ENCODE data around the gene NIT1.

NIT1 gene

GRCh38 chr1:161160671-161161145, 42.8 kb downstream of the NIT1 start:
- H3K4me3 ChIP-seq (ENCODE audit: low read depth, low read length) = no peak overlapping the region
- TF ChIP-seq, protein P1, sequence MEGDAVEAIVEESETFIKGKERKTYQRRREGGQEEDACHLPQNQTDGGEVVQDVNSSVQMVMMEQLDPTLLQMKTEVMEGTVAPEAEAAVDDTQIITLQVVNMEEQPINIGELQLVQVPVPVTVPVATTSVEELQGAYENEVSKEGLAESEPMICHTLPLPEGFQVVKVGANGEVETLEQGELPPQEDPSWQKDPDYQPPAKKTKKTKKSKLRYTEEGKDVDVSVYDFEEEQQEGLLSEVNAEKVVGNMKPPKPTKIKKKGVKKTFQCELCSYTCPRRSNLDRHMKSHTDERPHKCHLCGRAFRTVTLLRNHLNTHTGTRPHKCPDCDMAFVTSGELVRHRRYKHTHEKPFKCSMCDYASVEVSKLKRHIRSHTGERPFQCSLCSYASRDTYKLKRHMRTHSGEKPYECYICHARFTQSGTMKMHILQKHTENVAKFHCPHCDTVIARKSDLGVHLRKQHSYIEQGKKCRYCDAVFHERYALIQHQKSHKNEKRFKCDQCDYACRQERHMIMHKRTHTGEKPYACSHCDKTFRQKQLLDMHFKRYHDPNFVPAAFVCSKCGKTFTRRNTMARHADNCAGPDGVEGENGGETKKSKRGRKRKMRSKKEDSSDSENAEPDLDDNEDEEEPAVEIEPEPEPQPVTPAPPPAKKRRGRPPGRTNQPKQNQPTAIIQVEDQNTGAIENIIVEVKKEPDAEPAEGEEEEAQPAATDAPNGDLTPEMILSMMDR (IDR thresholded peaks at IDR 0.05; ENCODE audit: low read depth, low read length) = no peak
- H3K36me3 ChIP-seq = peaks cover 65% of the 10 kb centered on the region
- no peak overlapping the region; the same call in 1 of the 2 replicates for H3K27ac ChIP-seq
- no peaks in the 10 kb centered on the region for H3K27me3 ChIP-seq (ENCODE audit: insufficient read depth, low read depth, severe bottlenecking)
- no peaks in the 10 kb centered on the region for H3K9me3 ChIP-seq (ENCODE audit: severe bottlenecking)
- no peak for DNase-seq

DNA sequence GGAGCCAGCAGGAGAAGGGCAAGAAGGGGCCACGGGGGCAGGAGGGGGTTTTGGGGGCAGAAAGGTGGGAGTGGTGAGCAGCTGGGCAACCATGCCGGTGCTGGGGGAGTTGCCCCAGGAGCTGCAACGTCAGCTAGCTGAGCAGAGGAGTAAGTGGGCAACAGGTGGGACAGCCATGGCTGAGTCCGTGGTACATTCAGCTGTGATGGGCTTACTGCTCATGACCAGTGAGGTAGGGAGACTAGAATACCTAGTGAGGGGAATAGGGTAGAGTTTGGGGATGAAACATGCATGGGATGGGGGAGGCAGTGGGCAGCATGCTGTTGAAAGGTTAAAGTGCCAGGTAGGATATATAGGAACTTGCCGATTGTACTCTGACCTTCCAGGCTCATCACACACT, 43.7 kb downstream of the NIT1 start:
- Histone ChIP-seq H3K27me3 (ENCODE audit: insufficient read depth, low read depth, severe bottlenecking) (no peaks in the 10 kb centered on the region), H3K36me3 (peaks cover 65% of the 10 kb centered on the region), H3K4me3 (ENCODE audit: low read depth, low read length) (no peak overlapping the region), H3K9me3 (ENCODE audit: severe bottlenecking) (no peaks in the 10 kb centered on the region), H3K27ac (no peak overlapping the region)
- no peak for DNase-seq
- TF ChIP-seq, protein P1 (IDR thresholded peaks at IDR 0.05; ENCODE audit: low read depth, low read length) = no peak

- DNase-seq = no peak
- Histone ChIP-seq H3K4me3 (ENCODE audit: low read depth, low read length) (no peak overlapping the region), H3K27me3 (ENCODE audit: insufficient read depth, low read depth, severe bottlenecking) (no peaks in the 10 kb centered on the region), H3K27ac (no peak overlapping the region), H3K9me3 (ENCODE audit: severe bottlenecking) (no peaks in the 10 kb centered on the region), H3K36me3 (peaks cover 61% of the 10 kb centered on the region)
- TF ChIP-seq, protein P1 (IDR thresholded peaks at IDR 0.05; ENCODE audit: low read depth, low read length) = no peak
Measured at GRCh38 chr1:161162052-161162451, 44.1 kb downstream of the NIT1 start.

- H3K36me3 ChIP-seq = peaks cover 58% of the 10 kb centered on the region
- no peaks in the 10 kb centered on the region for H3K27me3 ChIP-seq (ENCODE audit: insufficient read depth, low read depth, severe bottlenecking)
- H3K4me3 ChIP-seq (ENCODE audit: low read depth, low read length) = no peak overlapping the region
- H3K27ac ChIP-seq = no peak overlapping the region
- TF ChIP-seq, protein P1 (IDR thresholded peaks at IDR 0.05; ENCODE audit: low read depth, low read length) = no peak
- no peak for DNase-seq
- H3K9me3 ChIP-seq (ENCODE audit: severe bottlenecking) = no peaks in the 10 kb centered on the region
Measured at GRCh38 chr1:161162806-161163205, 44.9 kb downstream of the NIT1 start.

- H3K9me3 ChIP-seq (ENCODE audit: severe bottlenecking) = no peaks in the 10 kb centered on the region
- TF ChIP-seq, protein P1 (IDR thresholded peaks at IDR 0.05; ENCODE audit: low read depth, low read length) = no peak
- no peak overlapping the region for H3K27ac ChIP-seq
- peaks cover 53% of the 10 kb centered on the region for H3K36me3 ChIP-seq
- no peak overlapping the region for H3K4me3 ChIP-seq (ENCODE audit: low read depth, low read length)
- H3K27me3 ChIP-seq (ENCODE audit: insufficient read depth, low read depth, severe bottlenecking) = no peaks in the 10 kb centered on the region
- no peak for DNase-seq
Measured at GRCh38 chr1:161163793-161164192, 45.9 kb downstream of the NIT1 start.

- DNase-seq = no peak
- TF ChIP-seq, protein P1 (IDR thresholded peaks at IDR 0.05; ENCODE audit: low read depth, low read length) = no peak
- peaks cover 63% of the 10 kb centered on the region for H3K36me3 ChIP-seq
- no peaks in the 10 kb centered on the region for H3K9me3 ChIP-seq (ENCODE audit: severe bottlenecking)
- no peaks in the 10 kb centered on the region for H3K27me3 ChIP-seq (ENCODE audit: insufficient read depth, low read depth, severe bottlenecking)
- H3K4me3 ChIP-seq (ENCODE audit: low read depth, low read length) = peak overlapping the region; percentile 68
- peak overlapping the region; percentile 61 for H3K27ac ChIP-seq
Measured at GRCh38 chr1:161164901-161165610, 47.2 kb downstream of the NIT1 start.
